Measurements from ENCODE around the gene SEMA6B. TPM values are rescaled to one million over a fixed set of nuclear protein-coding genes. Genes with fewer than 3 reads are reported as not detected.

The SEMA6B gene
- total RNA-seq, 1 donor from 2014 or later = 11.3 TPM

GRCh38 chr19:4539169-4539692 lies 20.3 kb downstream of the SEMA6B start:
- no peaks in the 10 kb centered on the region for H3K36me3 ChIP-seq
- peaks cover 16% of the 10 kb centered on the region for H3K4me1 ChIP-seq
- DNase-seq (no peak), ATAC-seq (no peak)
- peaks cover 6% of the 10 kb centered on the region for H3K9me3 ChIP-seq
- intact Hi-C loops (cut with DNase I) = no loop called here
- no peak for TF ChIP-seq CTCF (IDR thresholded peaks at IDR 0.05)
- H3K27ac ChIP-seq = peak overlapping the region; percentile 67
- peaks cover 11% of the 10 kb centered on the region for H3K27me3 ChIP-seq (ENCODE audit: low read depth)
- peak overlapping the region; percentile 38 for H3K4me3 ChIP-seq

GRCh38 chr19:4538601-4538954 lies 20.9 kb downstream of the SEMA6B start:
- no peak for DNase-seq
- Histone ChIP-seq H3K9me3 (peaks cover 6% of the 10 kb centered on the region), H3K27ac (no peak overlapping the region), H3K4me1 (peaks cover 16% of the 10 kb centered on the region), H3K36me3 (no peaks in the 10 kb centered on the region), H3K27me3 (ENCODE audit: low read depth) (peaks cover 11% of the 10 kb centered on the region), H3K4me3 (no peak overlapping the region)
- no peak for TF ChIP-seq CTCF (IDR thresholded peaks at IDR 0.05)
- intact Hi-C loops (cut with DNase I) = no loop called here
- ATAC-seq = no peak

- Histone ChIP-seq H3K27me3 (ENCODE audit: low read depth) (peaks cover 11% of the 10 kb centered on the region), H3K9me3 (peaks cover 6% of the 10 kb centered on the region), H3K27ac (no peak overlapping the region), H3K36me3 (no peaks in the 10 kb centered on the region), H3K4me3 (no peak overlapping the region), H3K4me1 (peaks cover 16% of the 10 kb centered on the region)
- DNase-seq = no peak
- no peak for ATAC-seq
- no peak for TF ChIP-seq CTCF (IDR thresholded peaks at IDR 0.05)
- intact Hi-C loops (cut with DNase I) = no loop called here
Measured at GRCh38 chr19:4537953-4538600, 21.4 kb downstream of the SEMA6B start.

GRCh38 chr19:4536798-4537197 lies 22.7 kb downstream of the SEMA6B start:
- peaks cover 11% of the 10 kb centered on the region for H3K27me3 ChIP-seq (ENCODE audit: low read depth)
- intact Hi-C loops (cut with DNase I) = no loop called here
- H3K4me3 ChIP-seq = no peak overlapping the region
- DNase-seq (no peak), ATAC-seq (no peak)
- no peaks in the 10 kb centered on the region for H3K36me3 ChIP-seq
- no peak for TF ChIP-seq CTCF (IDR thresholded peaks at IDR 0.05)
- H3K27ac ChIP-seq = no peak overlapping the region
- peaks cover 16% of the 10 kb centered on the region for H3K4me1 ChIP-seq
- H3K9me3 ChIP-seq = peaks cover 6% of the 10 kb centered on the region

- Histone ChIP-seq H3K9me3 (no peaks in the 10 kb centered on the region), H3K4me3 (peak within 1 kb of the TSS; percentile 39), H3K27ac (peak within 1 kb of the TSS; percentile 74), H3K36me3 (no peaks in the 10 kb centered on the region), H3K27me3 (ENCODE audit: low read depth) (peaks cover 11% of the 10 kb centered on the region), H3K4me1 (peaks cover 16% of the 10 kb centered on the region)
- no peak for TF ChIP-seq CTCF (IDR thresholded peaks at IDR 0.05)
- DNase-seq (peak; percentile 88), ATAC-seq (peak; percentile 81 to 86)
- intact Hi-C loops (cut with DNase I) = no loop called here
Measured at GRCh38 chr19:4534836-4535658, 24.4 kb downstream of the SEMA6B start, which contains the start of gene PLIN5. TSS of gene PLIN5 (minus strand) at chr19:4535224. CDS start at chr19:4534074, 1,150 bp downstream.
